Fibroblast of gingiva (primary cell): ENCODE measurements around the gene CAPZA1.

ENCODE experiments used
- DNase-seq: peaks from one replicate; pipeline ENCODE4 v3.0.0-alpha.2; 2011; ENCODE audit warnings: low read depth

Gene CAPZA1

DNA sequence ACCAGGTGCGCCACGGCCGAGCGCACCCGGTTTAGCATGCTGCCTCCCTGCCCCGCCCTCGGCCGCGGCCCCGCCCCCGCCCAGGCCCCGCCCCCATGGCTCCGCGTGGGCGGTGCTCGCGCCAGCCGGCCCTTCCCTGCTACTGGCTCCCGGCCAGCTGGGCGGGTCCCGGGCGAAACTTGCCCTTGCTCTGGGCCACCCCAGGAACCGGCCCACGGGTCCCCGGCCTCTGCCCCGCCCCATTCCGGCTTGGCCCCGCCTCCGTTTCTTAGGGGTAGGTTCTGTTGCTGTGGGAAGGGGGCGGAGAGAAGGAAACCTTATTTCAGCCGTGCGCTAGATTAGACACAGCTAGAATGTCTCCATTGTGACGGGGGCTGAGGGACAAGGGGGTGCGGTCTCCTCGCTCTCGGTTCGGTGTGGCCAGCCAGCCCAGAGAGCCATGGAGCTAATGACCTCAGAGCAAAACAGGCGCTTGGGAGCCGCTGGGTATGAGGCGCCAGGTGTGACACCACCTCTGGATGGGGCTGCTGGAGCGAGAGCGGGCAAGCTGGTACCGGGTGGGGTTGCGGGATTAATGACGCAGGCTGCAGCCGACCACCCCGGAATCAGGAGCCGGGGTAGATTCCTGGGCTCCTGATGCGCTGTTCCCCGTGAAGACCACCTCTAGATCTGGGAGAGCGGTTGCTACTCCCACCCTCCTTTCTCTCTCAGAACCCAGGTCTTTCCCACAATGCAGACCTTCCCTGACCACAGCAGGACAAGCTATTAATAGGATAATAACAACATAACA, 95.8 kb downstream of the CAPZA1 start, which contains the start of gene PPM1J:
TSS of gene PPM1J (minus strand) at position 69 of the 790 bp plus-strand sequence. CDS start at position 38, 31 bp downstream.
- DNase-seq, result peak; percentile 89

DNA sequence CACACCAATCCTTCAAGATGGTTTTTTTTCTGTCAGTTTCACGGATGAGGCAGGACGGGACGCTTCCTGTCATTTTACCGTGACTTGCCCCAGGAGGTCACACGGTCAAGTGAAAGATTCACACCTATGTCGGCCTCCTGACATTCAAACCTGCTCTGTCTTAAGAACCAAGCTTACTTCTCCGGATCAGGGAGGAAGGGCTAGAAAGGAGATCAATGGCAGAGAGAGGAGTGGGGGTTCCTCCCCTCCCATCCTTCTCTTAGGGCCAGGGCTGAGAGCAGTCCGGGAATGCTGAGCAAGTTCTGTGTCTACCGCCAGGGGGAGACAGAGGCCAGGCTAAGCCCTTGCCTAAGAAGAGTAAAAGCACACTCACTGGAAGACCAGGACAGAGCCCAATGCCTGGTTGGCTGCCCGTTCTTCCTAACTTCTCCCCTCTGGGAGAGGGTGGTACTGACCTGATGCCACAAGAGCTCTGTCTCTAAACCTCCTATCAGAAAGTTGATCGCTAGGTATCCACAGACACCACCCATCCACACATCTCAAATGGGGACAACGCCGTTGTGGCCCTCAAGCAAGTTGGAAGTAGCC, 96.6 kb downstream of the CAPZA1 start:
- DNase-seq, result peak; percentile 81

DNA sequence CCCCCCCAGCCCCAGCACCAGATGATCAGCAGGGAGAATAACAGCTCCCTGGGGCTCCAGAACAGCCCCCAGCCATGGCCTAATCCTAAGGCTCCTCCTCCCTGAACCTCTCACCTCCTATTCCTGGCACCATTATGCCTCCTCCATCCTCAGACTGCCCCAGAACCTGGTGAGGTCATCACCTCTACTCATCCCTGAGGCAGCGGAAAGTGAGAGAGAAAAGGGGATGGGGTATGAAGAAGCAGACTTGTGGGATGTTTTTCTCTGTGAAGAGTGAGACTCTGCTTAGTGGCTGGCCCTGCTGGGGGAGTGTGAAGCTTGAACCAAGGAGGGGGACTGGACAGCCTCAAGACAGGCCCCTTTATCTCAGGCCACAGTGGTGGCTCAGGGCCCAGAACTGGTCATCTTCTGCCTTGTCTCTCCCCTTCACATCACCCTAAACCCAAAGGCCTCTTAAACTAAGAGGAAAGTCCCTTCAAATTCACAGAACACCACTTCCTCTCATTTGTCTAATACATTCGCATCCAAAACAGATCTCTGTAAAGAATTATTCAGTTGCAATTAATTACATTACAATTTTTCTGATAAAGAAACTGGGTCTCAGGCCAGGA, 97.7 kb downstream of the CAPZA1 start:
- no peak for DNase-seq

DNA sequence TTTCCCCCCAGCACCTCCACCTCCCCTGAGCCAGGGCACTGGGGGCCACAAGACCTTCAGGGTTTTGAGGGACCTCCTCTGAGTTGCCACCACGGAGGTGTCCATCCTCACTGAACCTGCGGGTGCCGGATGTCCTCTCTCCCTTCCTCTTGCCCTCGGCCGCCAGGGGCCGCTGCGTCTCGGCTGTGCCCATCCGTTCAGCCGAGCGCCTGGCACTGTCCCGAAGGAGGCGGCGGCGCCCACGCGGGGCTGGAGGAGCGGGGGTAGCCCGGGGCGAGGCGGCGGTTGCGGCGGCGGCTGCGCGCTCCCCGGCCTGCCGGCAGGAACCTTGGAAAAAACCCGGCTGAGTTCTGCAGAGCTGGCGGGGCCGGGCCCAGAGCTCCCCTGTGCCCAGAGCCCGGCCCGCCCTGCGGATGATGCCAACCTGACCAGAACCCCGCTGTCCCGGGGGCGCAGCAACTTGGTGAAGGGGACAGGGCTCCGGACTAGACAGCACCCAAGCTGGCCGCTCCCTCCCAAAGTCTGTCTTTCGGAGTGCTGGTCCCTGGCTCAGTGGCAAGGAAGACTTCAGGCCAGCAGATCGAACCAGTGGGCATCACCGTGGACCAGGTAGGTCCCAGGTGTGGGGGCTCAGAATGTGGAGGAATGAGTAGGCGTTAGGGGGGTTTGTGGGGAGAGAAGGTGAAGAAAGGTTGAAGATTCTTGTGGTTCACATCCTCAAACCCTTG, 99.2 kb downstream of the CAPZA1 start:
- DNase-seq, result peak; percentile 51

DNA sequence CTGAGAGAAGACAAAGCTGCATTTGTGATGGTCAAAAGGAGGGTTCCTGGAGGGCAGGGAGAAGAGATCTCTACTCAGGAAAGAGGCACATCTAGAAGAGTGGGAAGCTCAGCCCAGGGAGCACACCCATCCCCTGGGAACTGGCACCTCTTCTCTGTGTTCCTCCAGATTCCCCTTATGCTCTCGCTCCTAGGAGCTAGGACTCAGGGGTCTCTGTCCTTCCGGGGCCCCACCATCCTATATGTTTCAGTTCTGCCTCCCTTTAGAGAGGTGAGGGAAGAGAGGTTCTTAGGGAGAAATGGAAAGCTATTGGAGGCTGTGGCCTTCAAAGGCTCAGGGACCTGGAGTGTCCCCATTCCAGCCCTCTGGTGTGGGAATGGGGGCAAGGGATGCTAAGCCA, 100.1 kb downstream of the CAPZA1 start:
- no peak for DNase-seq

DNA sequence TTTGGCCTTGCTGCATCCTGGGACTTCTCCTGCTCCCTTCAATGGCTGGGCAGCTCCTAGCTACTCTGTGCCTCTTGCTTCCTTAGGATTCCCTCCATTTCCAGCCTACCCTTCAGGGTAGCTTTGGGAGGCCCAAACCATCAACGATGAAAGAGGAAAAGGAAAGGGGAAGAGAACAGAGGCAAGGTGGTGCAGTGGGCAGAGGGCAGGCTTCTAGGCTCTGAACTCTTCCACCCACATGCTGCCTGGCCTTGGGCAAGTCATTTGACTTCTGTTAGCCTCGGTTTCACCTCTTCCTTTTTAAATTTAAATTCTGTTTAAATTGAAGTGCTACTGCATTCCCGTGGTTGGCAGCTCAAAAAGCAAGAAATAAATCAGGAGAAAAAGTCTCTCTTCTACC, 101.2 kb downstream of the CAPZA1 start:
- DNase-seq, result no peak
